GM21447 (cell line): ENCODE measurements around the gene PLET1.

Source experiments
- ATAC-seq: cut with Tn5 transposase; IDR thresholded peaks from one replicate; pipeline ENCODE4 v1.9.1; 2021; ENCODE audit not compliant: unreplicated experiment

PLET1 gene

DNA sequence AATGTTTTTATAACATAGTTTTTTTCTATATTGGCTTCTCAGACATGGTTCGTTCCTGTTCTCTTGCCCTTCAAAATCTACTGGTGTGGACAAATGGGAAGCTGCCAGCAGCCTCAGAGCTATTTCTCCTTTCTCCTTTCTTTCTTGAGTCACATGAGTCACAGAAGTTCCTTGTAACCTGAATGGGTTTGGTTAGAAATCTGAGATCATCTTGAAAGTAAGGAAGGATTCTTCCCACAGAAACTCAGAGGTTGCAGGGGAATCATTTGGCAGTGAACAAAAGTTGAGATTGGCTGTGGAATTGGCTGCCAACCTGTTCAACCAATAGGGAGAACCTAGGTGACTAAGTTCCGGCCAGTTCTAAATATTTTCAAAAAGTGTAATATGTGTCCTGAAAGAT is 12.5 kb downstream of the PLET1 start:
- no peak for ATAC-seq

DNA sequence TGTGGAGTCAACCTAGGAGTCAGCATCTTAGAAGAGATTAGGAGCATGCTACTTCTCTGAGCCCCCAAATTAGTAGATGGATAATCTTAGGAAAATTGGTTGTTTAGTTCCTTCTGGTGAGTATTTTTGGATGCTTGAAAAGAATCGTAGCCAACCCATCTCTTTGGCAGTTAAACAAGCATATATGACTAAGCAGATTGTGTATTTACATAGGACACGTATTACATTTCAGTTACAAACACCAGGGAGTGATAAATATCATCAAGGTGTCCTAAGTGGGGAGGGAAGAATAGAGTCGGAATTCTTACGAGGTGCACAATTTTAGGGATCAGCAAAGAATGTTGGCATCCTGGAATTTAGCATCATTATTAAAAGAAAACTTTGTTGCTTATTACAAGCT is 13.5 kb downstream of the PLET1 start:
- no peak for ATAC-seq

DNA sequence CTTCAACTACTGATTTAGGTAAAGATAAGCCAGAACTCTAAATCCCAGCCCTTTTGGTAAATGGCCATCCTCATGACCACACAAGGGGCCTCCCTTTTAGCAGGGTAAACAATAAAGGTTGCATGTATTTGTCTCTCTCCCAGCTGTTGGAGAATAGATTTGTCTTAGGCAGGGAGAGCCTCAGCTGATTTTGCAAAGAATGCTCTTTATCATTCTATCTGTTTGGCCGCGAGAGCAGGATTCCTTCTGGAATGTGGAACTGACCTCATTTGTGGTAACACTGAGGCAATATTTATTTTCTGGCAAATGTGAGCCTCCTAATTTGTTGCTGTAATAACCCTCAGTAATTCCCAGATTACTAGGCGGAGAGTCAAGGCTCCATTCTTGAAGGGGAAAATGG is 19.2 kb downstream of the PLET1 start:
- ATAC-seq: no peak

DNA sequence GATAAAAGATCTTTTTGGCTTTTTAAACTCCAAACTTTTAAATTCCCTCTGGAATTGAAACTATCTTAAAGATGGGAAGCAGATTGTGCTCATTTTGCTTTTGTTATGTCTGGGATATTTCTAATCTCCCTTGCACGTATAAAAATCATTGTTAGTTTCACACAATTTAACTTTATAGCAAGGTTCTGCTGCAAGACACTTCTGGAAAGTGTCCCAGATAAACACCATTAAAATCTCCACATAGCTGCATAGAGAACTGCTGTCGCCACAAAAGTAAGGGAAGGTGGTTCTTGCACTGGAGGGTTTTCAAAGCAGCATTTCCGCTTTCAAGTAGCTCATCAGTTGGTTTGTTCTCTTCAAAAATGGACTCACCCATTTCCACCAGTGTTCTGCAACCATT is 22.6 kb downstream of the PLET1 start:
- ATAC-seq: no peak

- ATAC-seq: no peak
These were observed 23.2 kb downstream of the PLET1 start for GRCh38 chr11:112237451-112237850.

DNA sequence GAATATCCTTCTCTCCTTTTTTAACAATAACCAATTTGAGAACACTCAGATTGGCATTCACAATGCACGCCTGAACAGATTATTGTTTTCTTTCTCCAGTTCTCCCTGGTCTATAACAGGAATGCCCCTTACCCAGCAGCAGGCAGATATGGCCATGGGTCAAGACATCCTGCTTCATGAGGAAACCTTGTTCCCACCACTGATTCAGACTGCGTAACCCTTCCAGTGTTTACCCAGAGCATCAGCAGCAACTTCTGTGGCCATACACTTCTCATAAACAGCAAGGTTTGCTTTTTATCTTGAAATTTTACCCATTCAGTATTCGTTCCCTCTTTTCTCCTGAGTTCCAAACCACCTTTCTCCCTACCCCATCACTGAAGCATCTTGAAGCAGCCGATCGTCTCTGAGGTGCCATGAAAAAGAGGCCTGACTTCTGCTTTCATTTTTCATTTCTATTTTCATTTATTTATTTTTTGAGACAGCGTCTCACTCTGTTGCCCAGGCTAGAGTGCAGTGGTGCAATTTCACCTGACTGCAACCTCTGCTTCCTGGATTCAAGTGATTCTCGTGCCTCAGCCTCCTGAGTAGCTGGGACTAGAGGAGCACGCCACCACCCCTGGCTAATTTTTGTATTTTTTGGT is 24.8 kb downstream of the PLET1 start:
- ATAC-seq: peak; percentile 61

- ATAC-seq: no peak
These were observed 28.7 kb downstream of the PLET1 start for GRCh38 chr11:112231952-112232351.

DNA sequence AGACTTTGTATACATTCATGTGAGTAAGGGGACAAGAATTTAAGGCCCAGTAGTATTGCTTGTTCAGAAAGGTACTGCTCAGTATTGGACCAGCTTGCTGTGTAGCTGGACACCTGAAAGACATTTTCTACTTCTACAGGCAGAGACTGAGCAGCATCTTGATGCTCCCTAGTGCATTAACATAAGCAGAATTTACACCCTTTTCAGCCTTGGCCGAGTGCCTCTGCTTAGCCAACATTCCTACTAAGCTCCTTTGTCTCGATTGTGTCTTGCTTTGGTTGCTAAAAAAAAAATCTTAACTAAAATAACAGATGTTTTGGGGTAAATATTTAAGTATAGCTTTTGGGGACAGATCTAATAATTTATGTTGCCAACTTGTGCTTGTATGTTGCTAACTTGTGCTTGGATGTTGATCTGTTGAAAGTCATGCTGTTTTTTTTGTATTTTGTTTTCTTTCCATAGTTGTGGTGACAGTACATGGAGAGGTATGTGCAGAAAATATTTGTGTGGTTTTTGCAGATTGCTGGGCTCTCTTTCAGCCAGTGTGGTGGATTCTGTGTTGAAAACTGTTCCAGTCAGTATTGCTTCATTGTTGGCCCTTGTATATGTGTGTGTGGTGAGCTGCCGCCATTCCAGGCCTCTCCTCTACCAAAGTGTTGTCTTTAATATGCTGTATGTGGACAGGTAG is 30.8 kb downstream of the PLET1 start:
- no peak for ATAC-seq

DNA sequence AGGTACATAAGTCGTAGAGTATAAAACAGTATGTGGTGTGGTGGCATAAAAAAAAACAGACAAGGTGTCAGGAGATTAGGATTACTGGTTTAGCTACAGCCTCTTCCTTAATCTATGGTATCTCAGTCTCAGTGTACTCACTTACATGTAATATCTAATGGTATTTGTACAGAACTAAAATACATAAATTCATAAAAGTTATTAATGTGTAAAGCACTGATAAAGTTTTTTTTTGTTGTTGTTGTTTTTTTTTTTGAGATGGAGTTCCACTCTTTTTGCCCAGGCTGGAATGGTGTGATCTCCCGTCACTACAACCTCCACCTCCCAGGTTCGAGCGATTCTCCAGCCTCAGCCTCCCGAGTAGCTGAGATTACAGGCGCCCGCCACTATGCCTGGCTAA is 31.5 kb downstream of the PLET1 start:
- ATAC-seq: no peak

GRCh38 chr11:112228706-112229105 is 32.0 kb downstream of the PLET1 start:
- no peak for ATAC-seq

- no peak for ATAC-seq
These were observed 33.2 kb downstream of the PLET1 start for GRCh38 chr11:112227471-112227870.

- peak; percentile 35 for ATAC-seq
These were observed 33.7 kb downstream of the PLET1 start for GRCh38 chr11:112226831-112227401.

- ATAC-seq: peak; percentile 94
These were observed 34.4 kb downstream of the PLET1 start, which contains the start of gene PTS for GRCh38 chr11:112226062-112226830. Gene PTS, plus strand, starts transcription at chr11:112226428. Its CDS starts 16 bp downstream, at chr11:112226444.

DNA sequence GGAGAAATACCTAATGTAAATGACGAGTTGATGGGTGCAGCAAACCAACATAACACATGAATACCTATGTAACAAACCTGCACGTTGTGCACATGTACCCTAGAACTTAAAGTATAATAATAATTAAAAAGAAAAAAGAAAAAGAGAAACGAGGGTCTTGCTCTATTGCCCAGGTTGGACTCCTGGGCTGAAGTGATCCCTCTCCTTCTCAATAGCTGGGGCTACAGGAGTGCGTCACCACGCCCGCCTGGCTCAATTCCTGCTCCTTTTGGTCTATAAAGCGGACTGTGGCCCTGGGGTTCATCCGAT is 35.0 kb downstream of the PLET1 start:
- no peak for ATAC-seq

DNA sequence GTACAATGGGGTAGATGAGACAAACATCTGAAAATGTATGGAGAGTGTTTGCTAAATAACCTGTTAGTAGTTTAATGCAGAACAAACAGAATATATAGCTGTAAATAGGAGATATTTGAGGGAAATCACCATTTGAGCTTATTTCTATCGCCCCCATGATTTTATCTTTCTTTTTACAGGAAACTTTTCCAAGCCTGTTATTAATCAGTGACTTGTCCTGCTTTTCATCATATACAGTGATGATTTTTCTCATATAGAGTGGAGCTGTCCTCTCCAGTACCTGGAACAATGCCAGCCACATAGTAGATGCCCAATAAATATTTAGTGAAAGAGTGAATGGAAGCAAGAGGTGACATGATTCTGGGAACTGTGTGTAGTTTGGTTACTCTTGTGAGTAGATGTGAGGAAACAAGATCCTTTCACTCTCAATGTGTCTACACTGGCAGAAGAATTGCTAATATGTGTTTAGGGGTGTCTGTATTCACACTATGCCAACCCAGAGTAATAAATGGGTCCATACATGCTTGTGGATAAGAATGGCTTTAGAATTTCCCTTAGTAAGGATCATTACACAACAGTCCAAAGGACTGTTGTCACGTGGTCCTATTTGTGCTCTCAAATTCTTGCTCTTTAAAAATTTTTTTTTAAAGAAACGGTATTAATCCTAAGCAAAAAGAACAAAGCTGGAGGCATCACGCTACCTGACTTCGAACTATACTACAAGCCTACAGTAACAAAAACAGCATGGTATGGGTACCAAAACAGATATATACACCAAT is 36.7 kb downstream of the PLET1 start:
- ATAC-seq: no peak

DNA sequence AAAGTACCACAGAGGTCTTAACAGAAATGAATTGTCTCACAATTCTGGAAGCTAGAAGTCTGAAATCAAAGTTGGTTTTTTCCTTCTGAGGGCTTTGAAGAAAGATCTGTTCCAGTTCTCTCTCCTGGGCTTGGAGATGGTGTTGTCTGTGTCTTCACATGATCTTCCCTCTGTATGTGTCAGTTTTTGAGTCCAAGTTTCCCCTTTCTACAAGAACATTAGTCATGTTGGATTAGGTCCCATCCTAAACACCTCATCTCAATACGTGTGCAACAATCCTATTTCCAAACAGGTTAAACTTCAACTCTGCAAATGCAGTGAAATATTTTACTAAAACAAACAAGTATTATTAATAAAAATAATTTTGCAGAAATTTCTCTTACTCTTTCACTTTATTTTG is 37.5 kb downstream of the PLET1 start:
- no peak for ATAC-seq

GRCh38 chr11:112222303-112222702 is 38.4 kb downstream of the PLET1 start:
- ATAC-seq: no peak

GRCh38 chr11:112221274-112221835 is 39.3 kb downstream of the PLET1 start:
- no peak for ATAC-seq

DNA sequence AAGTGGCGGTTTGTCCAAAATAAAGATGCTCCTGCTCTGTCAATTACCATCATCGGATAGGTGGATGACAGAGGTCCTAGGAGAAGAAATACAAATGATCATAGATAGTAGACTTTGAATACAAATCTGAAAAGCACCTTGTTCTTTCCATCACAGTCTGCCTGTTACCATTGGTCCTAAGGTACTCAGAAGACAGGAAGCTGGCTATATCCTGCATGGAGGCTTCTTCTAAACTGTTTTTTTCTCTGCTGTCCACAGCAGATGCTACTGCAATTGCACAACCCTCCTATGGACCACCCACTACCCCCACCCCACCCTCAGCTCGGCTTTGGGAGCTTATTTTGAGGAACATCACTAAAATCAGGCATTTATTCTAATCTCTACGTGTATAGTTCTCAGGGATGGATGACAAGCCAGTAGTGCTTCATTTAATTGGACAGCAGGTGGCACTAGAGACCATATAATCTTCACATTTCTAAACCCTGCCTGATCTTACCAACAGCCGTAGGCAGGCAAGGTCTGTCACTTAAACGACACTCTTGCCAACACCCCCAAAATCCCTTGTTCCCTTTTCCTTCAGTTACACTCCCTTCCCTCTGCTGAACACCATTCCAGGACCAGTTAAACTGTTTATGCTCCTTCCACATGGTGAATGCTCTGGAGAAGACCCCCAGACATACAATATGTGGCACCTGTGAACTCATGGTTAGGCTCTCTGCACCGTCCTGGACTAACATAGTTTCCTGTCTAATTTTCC is 41.0 kb downstream of the PLET1 start:
- ATAC-seq: peak; percentile 96

- no peak for ATAC-seq
These were observed 44.0 kb downstream of the PLET1 start for GRCh38 chr11:112216561-112217105.
